Esophagus squamous epithelium (tissue), 4 donors: ENCODE results near the gene SKI.

Experiments
- POLR2A ChIP-seq, 4 donors: fragments of 450-650 bp; IDR thresholded peaks; one replicate each; pipeline ENCODE4 v1.6.1; 2017; ENCODE audit warnings: antibody characterized with exemption in 4 of 4, mild to moderate bottlenecking in 4 of 4, moderate library complexity in 3 of 4
- TF ChIP-seq, protein P1 (sequence below), 6 experiments: fragments of 450-650 bp in 4 of 6; fragments of 200-600 bp in 2 of 6; sonication (generic) in 2 of 6; IDR thresholded peaks; one replicate each; pipeline ENCODE4 v1.5.1; 2016 to 2019; ENCODE audit warnings: antibody characterized with exemption in 6 of 6, mild to moderate bottlenecking in 4 of 6, moderate library complexity in 4 of 6

- TF ChIP-seq POLR2A (IDR thresholded peaks at IDR 0.05): peak in 2 of 4 donors; percentile 29 to 63
- TF ChIP-seq, protein P1, sequence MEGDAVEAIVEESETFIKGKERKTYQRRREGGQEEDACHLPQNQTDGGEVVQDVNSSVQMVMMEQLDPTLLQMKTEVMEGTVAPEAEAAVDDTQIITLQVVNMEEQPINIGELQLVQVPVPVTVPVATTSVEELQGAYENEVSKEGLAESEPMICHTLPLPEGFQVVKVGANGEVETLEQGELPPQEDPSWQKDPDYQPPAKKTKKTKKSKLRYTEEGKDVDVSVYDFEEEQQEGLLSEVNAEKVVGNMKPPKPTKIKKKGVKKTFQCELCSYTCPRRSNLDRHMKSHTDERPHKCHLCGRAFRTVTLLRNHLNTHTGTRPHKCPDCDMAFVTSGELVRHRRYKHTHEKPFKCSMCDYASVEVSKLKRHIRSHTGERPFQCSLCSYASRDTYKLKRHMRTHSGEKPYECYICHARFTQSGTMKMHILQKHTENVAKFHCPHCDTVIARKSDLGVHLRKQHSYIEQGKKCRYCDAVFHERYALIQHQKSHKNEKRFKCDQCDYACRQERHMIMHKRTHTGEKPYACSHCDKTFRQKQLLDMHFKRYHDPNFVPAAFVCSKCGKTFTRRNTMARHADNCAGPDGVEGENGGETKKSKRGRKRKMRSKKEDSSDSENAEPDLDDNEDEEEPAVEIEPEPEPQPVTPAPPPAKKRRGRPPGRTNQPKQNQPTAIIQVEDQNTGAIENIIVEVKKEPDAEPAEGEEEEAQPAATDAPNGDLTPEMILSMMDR (IDR thresholded peaks at IDR 0.05): peak in 2 of 6 experiments; percentile 6 to 15
Observed at GRCh38 chr1:2205191-2205952, 22.7 kb upstream of the SKI start.
